Mesothelial cell of epicardium (in vitro differentiated cells): ENCODE measurements around the gene UBE2E2. TPM values are rescaled to one million over a fixed set of nuclear protein-coding genes. Genes with fewer than 3 reads are reported as not detected.

Source experiments
- DNase-seq, 2 experiments: peaks; one replicate each; pipeline ENCODE4 v3.0.0; 2021; ENCODE audit warnings: low spot score in 2 of 2; ENCODE audit not compliant: unreplicated experiment in 2 of 2
- H3K27ac Mint-ChIP-seq: 2 replicates; pipeline ENCODE4 v1.8.0; 2021; ENCODE audit warnings: mixed read lengths
- H3K27me3 Mint-ChIP-seq: 2 replicates; pipeline ENCODE4 v1.8.0; 2021; ENCODE audit warnings: low read depth, mixed read lengths
- H3K36me3 Mint-ChIP-seq: 2 replicates; pipeline ENCODE4 v1.8.0; 2021; ENCODE audit warnings: mixed read lengths
- H3K4me1 Mint-ChIP-seq: 2 replicates; pipeline ENCODE4 v1.8.0; 2021; ENCODE audit warnings: mixed read lengths
- H3K4me3 Mint-ChIP-seq: 2 replicates; pipeline ENCODE4 v1.8.0; 2021; ENCODE audit warnings: mild to moderate bottlenecking, moderate library complexity, mixed read lengths
- H3K9me3 Mint-ChIP-seq: 2 replicates; pipeline ENCODE4 v1.8.0; 2021; ENCODE audit warnings: mixed read lengths
- total RNA-seq: library from RNA; stranded (reverse); gene quantifications from 3 replicates; pipeline ENCODE4 v1.2.1, GENCODE V29; 2021
- TF ChIP-seq, protein P1 (sequence below): fragments of 200-600 bp; sonication (generic); IDR thresholded peaks from one replicate; pipeline ENCODE4 v1.5.0; 2021; ENCODE audit warnings: antibody characterized with exemption; ENCODE audit not compliant: unreplicated experiment

UBE2E2 gene
- total RNA-seq, 1 donor from 2014 or later, result 42.3 TPM

DNA sequence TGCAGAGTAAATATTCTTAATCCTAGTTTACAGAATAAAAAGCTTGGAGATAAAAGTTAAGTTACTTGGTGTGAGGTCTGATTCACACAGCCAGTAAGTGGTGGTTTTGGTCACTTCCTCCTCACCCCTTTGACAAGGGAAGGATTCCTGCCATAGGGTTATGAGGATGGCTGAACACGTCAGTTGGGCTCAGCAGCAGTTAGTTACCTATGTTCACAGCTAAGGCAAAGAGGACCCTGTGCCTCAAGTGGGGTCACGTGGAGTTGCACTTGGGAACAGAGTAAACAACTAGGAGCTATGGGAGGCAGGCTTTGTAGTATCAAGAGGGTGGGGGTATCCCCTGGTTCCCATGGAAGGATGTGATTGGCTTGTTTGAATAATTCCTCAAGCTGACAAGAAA lies 232.2 kb downstream of the UBE2E2 start:
- H3K36me3 Mint-ChIP-seq, result no peaks in the 10 kb centered on the region
- TF ChIP-seq, protein P1, sequence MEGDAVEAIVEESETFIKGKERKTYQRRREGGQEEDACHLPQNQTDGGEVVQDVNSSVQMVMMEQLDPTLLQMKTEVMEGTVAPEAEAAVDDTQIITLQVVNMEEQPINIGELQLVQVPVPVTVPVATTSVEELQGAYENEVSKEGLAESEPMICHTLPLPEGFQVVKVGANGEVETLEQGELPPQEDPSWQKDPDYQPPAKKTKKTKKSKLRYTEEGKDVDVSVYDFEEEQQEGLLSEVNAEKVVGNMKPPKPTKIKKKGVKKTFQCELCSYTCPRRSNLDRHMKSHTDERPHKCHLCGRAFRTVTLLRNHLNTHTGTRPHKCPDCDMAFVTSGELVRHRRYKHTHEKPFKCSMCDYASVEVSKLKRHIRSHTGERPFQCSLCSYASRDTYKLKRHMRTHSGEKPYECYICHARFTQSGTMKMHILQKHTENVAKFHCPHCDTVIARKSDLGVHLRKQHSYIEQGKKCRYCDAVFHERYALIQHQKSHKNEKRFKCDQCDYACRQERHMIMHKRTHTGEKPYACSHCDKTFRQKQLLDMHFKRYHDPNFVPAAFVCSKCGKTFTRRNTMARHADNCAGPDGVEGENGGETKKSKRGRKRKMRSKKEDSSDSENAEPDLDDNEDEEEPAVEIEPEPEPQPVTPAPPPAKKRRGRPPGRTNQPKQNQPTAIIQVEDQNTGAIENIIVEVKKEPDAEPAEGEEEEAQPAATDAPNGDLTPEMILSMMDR, result no peak
- no peaks in the 10 kb centered on the region for H3K27me3 Mint-ChIP-seq
- H3K4me3 Mint-ChIP-seq, result no peak overlapping the region
- no peaks in the 10 kb centered on the region for H3K4me1 Mint-ChIP-seq
- H3K9me3 Mint-ChIP-seq, result no peaks in the 10 kb centered on the region
- no peak overlapping the region for H3K27ac Mint-ChIP-seq
- DNase-seq, result no peak

DNA sequence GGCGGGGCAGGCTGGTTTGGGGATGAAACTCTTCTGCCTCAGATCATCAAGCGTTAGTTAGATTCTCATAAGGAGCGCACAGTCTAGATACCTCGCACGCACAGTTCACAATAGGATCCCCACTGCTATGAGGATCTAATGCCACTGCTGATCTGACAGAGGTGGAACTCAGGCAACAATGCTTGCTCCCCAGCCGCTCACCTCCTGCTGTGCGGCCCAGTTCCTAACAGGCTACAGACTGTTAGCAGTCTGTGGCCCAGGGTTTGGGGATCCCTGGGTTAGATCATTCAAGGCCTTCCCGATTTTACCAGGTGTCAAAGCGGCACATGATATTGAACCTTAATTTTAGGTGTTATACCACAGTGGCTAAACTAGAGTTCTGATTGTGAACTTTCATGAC lies 232.8 kb downstream of the UBE2E2 start:
- H3K27me3 Mint-ChIP-seq, result no peaks in the 10 kb centered on the region
- TF ChIP-seq, protein P1, result no peak
- no peaks in the 10 kb centered on the region for H3K9me3 Mint-ChIP-seq
- DNase-seq, result no peak
- H3K4me1 Mint-ChIP-seq, result no peaks in the 10 kb centered on the region
- H3K36me3 Mint-ChIP-seq, result no peaks in the 10 kb centered on the region
- no peak overlapping the region for H3K27ac Mint-ChIP-seq
- H3K4me3 Mint-ChIP-seq, result no peak overlapping the region

DNA sequence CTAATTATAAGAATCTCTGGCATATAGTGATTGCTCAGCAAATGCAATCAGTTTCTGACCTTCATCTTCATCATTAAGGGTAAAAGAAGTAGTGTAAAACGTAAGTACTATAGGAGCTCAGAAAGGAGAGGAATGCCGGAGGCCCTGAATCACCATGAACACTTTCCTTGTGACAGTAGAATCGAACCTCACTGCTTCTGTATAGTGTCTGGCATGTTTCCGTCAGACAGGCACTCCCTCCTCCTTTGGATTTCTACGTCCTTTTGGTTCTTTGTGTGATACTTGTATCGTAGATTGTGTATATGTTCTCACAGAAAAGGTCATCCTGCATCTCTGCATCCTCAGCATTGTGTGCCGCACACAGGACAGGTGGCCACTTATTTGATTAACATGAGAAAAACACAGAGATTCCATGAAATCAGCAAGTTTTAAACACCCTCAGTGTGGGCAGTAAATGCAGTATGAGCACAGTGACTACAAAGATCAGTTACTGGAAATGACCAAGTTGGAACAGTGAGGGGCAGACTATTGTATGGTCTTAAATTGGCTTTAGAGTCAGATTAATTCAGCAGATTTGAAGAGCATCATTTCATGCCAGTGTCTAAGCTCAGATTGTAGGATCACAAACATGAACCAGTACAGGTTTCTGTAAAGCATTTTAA lies 234.5 kb downstream of the UBE2E2 start:
- Mint-ChIP-seq H3K27ac (no peak overlapping the region), H3K4me3 (no peak overlapping the region), H3K36me3 (no peaks in the 10 kb centered on the region), H3K9me3 (no peaks in the 10 kb centered on the region), H3K27me3 (no peaks in the 10 kb centered on the region), H3K4me1 (peaks cover 1% of the 10 kb centered on the region)
- DNase-seq, result no peak
- TF ChIP-seq, protein P1, result no peak

DNA sequence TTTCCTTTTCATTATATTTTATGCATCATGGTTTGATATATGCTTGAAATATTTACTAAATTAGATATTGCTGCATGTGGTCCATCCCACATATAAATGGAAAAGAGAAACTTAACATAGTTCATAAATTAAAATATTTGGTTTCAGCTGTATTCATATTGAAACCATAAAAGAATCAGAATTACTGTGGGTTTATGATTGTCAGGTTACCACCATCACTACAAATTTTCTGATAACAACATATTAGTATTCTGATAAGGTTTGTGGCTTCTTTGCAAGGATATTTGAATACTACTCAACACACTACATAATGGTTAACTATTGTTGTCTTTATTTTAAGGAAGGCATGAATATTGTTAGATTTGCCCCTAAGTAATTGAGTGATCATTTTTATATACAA lies 235.5 kb downstream of the UBE2E2 start:
- TF ChIP-seq, protein P1, result no peak
- peaks cover 5% of the 10 kb centered on the region for H3K4me1 Mint-ChIP-seq

DNA sequence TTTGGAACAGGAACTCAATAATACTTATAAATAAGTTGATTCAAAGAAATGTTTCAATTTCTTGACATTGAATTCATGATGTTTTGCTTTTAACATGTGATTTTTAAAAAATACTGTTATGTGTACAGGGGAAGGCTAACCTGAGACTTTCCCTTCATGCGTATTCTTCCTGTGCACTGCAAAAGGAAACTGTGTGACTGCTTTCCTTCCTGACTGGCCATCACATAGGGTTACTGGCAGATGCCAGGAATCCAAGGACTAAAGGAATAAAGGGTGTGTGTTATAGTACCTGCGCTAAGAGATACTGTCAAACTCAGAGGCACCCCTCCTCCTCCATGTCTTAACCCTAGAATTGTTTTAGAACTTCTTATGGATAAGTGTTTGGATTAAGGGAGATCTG lies 236.0 kb downstream of the UBE2E2 start:
- no peak overlapping the region for H3K27ac Mint-ChIP-seq

More for the DNA sequence above, 235.5 kb downstream of the UBE2E2 start:
- Mint-ChIP-seq H3K36me3 (no peaks in the 10 kb centered on the region), H3K4me3 (no peak overlapping the region), H3K9me3 (no peaks in the 10 kb centered on the region), H3K27ac (no peak overlapping the region), H3K27me3 (no peaks in the 10 kb centered on the region)
- DNase-seq, result no peak

More for the DNA sequence above, 236.0 kb downstream of the UBE2E2 start:
- H3K4me1 Mint-ChIP-seq, result peaks cover 5% of the 10 kb centered on the region
- no peaks in the 10 kb centered on the region for H3K36me3 Mint-ChIP-seq
- H3K4me3 Mint-ChIP-seq, result no peak overlapping the region
- no peaks in the 10 kb centered on the region for H3K9me3 Mint-ChIP-seq
- DNase-seq, result no peak
- H3K27me3 Mint-ChIP-seq, result no peaks in the 10 kb centered on the region
- TF ChIP-seq, protein P1, result no peak
